PC-3 (cell line): ENCODE results near the gene PXT1.

Source experiments
- EZH2phosphoT487 ChIP-seq: fragments of 300-600 bp; sonication (generic); IDR thresholded peaks from 2 replicates; pipeline ENCODE4 v1.6.1; 2018; ENCODE audit warnings: mild to moderate bottlenecking, antibody characterized with exemption, low read length, borderline replicate concordance
- TF ChIP-seq, protein P1 (sequence below): fragments of 300-600 bp; sonication (generic); conservative IDR thresholded peaks from 2 replicates; pipeline ENCODE4 v1.5.1; 2017; ENCODE audit warnings: antibody characterized with exemption, low read depth, mild to moderate bottlenecking, low read length

GRCh38 chr6:36428911-36429310 lies 13.7 kb downstream of the PXT1 start:
- TF ChIP-seq, protein P1, sequence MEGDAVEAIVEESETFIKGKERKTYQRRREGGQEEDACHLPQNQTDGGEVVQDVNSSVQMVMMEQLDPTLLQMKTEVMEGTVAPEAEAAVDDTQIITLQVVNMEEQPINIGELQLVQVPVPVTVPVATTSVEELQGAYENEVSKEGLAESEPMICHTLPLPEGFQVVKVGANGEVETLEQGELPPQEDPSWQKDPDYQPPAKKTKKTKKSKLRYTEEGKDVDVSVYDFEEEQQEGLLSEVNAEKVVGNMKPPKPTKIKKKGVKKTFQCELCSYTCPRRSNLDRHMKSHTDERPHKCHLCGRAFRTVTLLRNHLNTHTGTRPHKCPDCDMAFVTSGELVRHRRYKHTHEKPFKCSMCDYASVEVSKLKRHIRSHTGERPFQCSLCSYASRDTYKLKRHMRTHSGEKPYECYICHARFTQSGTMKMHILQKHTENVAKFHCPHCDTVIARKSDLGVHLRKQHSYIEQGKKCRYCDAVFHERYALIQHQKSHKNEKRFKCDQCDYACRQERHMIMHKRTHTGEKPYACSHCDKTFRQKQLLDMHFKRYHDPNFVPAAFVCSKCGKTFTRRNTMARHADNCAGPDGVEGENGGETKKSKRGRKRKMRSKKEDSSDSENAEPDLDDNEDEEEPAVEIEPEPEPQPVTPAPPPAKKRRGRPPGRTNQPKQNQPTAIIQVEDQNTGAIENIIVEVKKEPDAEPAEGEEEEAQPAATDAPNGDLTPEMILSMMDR = no peak
- TF ChIP-seq EZH2phosphoT487 = no peak
